ENCODE measurements around the gene IL1RL2.

Gene IL1RL2

DNA sequence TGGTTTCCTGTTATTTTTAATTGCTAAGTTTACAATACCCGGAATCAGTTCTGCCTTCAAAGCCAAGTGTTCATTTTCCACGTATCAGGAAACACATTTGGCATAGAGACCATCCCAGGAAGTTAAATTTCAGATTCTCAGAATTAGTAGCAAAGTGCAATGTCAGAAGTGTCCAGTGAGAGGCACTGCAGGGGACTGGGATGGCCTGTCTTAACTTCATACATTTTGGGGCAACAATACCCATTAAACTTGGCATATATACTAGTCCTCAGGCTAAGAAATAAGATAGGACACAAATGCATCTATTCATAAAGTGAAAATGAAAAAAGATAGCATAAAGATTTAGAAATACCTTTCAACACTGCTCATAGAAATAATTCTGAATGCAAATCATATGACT, 1.5 kb upstream of the IL1RL2 start:
- no peak overlapping the region for H3K27ac ChIP-seq
- H3K36me3 ChIP-seq = no peaks in the 10 kb centered on the region
- H3K4me1 ChIP-seq = peaks cover 0 to 14% (median 4%) of the 10 kb centered on the region in 4 donors
- no peaks in the 10 kb centered on the region for H3K9me3 ChIP-seq
- TF ChIP-seq, protein P1, sequence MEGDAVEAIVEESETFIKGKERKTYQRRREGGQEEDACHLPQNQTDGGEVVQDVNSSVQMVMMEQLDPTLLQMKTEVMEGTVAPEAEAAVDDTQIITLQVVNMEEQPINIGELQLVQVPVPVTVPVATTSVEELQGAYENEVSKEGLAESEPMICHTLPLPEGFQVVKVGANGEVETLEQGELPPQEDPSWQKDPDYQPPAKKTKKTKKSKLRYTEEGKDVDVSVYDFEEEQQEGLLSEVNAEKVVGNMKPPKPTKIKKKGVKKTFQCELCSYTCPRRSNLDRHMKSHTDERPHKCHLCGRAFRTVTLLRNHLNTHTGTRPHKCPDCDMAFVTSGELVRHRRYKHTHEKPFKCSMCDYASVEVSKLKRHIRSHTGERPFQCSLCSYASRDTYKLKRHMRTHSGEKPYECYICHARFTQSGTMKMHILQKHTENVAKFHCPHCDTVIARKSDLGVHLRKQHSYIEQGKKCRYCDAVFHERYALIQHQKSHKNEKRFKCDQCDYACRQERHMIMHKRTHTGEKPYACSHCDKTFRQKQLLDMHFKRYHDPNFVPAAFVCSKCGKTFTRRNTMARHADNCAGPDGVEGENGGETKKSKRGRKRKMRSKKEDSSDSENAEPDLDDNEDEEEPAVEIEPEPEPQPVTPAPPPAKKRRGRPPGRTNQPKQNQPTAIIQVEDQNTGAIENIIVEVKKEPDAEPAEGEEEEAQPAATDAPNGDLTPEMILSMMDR (IDR thresholded peaks at IDR 0.05) = peak; percentile 31 to 35
- no peak overlapping the region for H3K4me3 ChIP-seq
- peaks cover 0 to 6% of the 10 kb centered on the region in 2 donors for H3K27me3 ChIP-seq
- intact Hi-C loops (cut with DNase I; ENCODE audit: low total_unique reads) = no loop called here
- no peak for DNase-seq

DNA sequence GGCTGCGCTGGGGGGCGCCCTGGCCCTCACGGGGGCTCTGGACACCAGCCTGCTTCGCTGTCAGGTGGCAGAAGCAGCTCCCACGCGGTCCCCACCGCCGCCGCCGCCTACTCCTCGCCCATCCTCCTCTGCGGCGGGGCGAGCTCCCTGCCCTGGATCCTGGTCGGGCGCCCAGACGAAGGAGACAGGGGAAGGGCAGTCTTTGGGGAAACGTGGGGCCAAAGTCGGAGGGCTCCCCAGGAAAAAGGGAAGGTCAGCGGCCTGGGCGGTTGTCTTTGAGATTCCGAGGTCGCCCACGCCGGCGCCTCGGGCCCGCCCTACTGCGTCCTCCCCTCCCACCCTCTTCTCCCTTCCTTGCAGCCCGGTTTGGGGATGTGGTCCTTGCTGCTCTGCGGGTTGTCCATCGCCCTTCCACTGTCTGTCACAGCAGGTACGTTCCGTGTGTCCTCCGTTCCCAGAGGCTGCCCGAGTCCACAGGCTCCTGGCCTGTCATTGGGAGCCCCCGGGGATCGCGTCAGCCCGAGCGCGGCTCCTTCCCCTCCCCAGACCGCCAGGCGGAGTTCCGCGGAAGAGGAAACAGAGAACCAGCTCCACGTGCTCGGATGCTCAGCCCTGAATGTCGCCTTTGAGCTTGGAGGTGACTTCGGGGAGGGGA, 800 bp downstream of the IL1RL2 start:
- H3K36me3 ChIP-seq = no peaks in the 10 kb centered on the region
- H3K9me3 ChIP-seq = no peaks in the 10 kb centered on the region
- intact Hi-C loops (cut with DNase I; ENCODE audit: low total_unique reads) = no loop called here
- H3K27ac ChIP-seq = peak overlapping the region; percentile 38 to 54
- peak; percentile 60 to 78 for DNase-seq
- TF ChIP-seq, protein P1 (IDR thresholded peaks at IDR 0.05) = peak; percentile 44 to 45
- peak overlapping the region; percentile 52 to 63 for H3K4me3 ChIP-seq
- peaks cover 0 to 6% of the 10 kb centered on the region in 2 donors for H3K27me3 ChIP-seq
- peaks cover 0 to 14% (median 4%) of the 10 kb centered on the region in 4 donors for H3K4me1 ChIP-seq

DNA sequence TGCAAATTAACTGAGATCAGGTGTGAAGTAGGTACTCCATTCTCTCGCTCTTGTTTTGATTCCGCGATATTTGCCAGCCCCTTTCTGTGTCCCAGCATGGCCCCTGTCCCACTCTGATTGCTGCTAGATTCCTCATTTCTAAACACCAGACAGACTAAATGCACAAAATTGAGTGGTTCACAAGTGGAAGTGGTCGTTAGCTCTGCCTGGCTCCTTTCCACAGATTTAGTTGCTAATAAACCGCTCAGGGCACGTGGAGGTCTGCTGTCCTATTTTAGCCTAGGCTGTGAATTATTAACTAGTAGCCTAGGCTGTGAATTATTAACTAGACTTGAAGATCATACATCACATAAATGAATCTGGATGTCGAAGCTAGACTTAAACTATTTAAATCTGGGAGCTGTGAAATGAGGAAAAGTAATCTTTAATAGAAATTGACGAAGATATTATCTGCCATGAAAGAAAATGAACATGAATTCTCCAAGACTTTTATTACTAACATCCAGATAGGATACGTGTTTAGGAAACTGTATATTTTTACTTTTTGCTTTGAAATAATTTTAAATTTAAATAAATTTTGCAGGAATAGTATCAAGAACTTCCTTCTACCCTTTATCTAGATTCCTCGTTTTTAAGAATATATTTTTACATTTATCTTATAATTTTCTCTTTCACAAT, 3.7 kb downstream of the IL1RL2 start:
- Histone ChIP-seq H3K27me3 (peaks cover 0 to 6% of the 10 kb centered on the region in 2 donors), H3K4me3 (no peak overlapping the region), H3K27ac (no peak overlapping the region), H3K9me3 (no peaks in the 10 kb centered on the region), H3K36me3 (no peaks in the 10 kb centered on the region), H3K4me1 (peaks cover 0 to 14% (median 4%) of the 10 kb centered on the region in 4 donors)
- intact Hi-C loops (cut with DNase I; ENCODE audit: low total_unique reads) = no loop called here
- DNase-seq = no peak
- TF ChIP-seq, protein P1 (IDR thresholded peaks at IDR 0.05) = no peak

DNA sequence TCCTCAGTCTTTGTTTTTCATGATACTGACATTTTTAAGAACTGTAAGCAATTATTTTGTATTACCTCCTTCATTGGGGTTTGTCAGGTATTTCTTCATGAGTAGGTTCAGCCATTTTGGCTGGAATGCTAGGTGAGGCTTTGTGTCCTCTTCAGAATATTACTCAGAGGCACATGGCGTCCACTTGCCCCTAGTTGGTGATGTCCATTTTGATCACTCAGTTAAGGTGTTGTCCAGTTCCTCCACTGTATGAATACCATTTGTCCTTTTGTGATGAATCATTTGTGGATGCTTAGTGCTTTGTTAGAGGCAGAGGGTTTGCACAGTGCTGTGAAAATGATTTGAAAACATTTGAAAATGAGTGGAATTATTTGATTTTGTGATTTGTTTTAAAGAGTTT, 4.7 kb downstream of the IL1RL2 start:
- TF ChIP-seq, protein P1 (IDR thresholded peaks at IDR 0.05) = no peak
- Histone ChIP-seq H3K4me3 (no peak overlapping the region), H3K36me3 (no peaks in the 10 kb centered on the region), H3K4me1 (peaks cover 0 to 14% (median 4%) of the 10 kb centered on the region in 4 donors), H3K27me3 (peaks cover 0 to 6% of the 10 kb centered on the region in 2 donors), H3K9me3 (no peaks in the 10 kb centered on the region), H3K27ac (no peak overlapping the region)
- no peak for DNase-seq
- intact Hi-C loops (cut with DNase I; ENCODE audit: low total_unique reads) = no loop called here

DNA sequence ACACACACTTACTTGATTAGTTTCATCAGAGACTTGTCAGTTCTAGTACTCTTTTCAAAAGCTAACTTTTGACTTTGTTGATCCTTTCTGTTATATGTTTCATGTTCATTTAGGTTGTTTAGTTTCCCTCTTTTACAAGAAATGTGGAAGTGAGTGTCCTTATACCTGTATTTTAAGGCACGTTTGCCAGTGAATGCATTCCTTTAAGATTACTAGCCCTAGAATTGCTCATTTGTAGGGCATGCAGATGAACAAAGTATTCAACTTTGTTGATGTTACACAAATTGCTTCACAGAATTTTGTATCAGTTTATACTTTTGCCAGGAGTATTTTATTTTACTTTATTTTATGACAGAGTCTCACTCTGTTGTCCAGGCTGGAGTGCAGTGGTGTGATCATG, 6.3 kb downstream of the IL1RL2 start:
- no peaks in the 10 kb centered on the region for H3K27me3 ChIP-seq
- H3K27ac ChIP-seq = no peak overlapping the region
- no peak overlapping the region for H3K4me3 ChIP-seq
- peaks cover 0 to under 1% (median 0%) of the 10 kb centered on the region in 4 donors for H3K4me1 ChIP-seq
- DNase-seq = no peak
- H3K9me3 ChIP-seq = no peaks in the 10 kb centered on the region
- intact Hi-C loops (cut with DNase I; ENCODE audit: low total_unique reads) = no loop called here
- TF ChIP-seq, protein P1 (IDR thresholded peaks at IDR 0.05) = no peak
- H3K36me3 ChIP-seq = no peaks in the 10 kb centered on the region

Measured in tibial artery (tissue), 4 donors.